Epithelial cell of esophagus (primary cell): Measurements from ENCODE around the gene BPIFA2.

Source experiments
- DNase-seq: peaks from one replicate; pipeline ENCODE4 v3.0.0; 2010; ENCODE audit warnings: low read depth
- H3K4me3 ChIP-seq: 2 replicates; pipeline ENCODE4 v1.5.1; 2011; ENCODE audit warnings: mild to moderate bottlenecking, low read length, control low read depth
- CTCF ChIP-seq: IDR thresholded peaks from 2 replicates; pipeline ENCODE4 v1.5.1; 2011; ENCODE audit warnings: low read depth, mild to moderate bottlenecking, low read length, control low read depth, inconsistent platforms; ENCODE audit not compliant: insufficient read depth; ENCODE audit errors: missing control alignments

Gene BPIFA2

GRCh38 chr20:33127422-33128097, 40.4 kb upstream of the BPIFA2 start:
- H3K4me3 ChIP-seq: no peak overlapping the region
- no peak for TF ChIP-seq CTCF
- no peak for DNase-seq

GRCh38 chr20:33130568-33131061, 37.3 kb upstream of the BPIFA2 start:
- no peak overlapping the region for H3K4me3 ChIP-seq
- peak; percentile 68 for DNase-seq
- no peak for TF ChIP-seq CTCF

- H3K4me3 ChIP-seq: no peak overlapping the region
- no peak for DNase-seq
- no peak for TF ChIP-seq CTCF
Measured at GRCh38 chr20:33131949-33132473, 35.9 kb upstream of the BPIFA2 start.

GRCh38 chr20:33132513-33133372, 35.2 kb upstream of the BPIFA2 start:
- TF ChIP-seq CTCF: no peak
- no peak for DNase-seq
- no peak overlapping the region for H3K4me3 ChIP-seq

- no peak overlapping the region for H3K4me3 ChIP-seq
- TF ChIP-seq CTCF: no peak
- no peak for DNase-seq
Measured at GRCh38 chr20:33133373-33133941, 34.5 kb upstream of the BPIFA2 start.

GRCh38 chr20:33137195-33137594, 30.8 kb upstream of the BPIFA2 start:
- H3K4me3 ChIP-seq: no peak overlapping the region
- DNase-seq: no peak
- TF ChIP-seq CTCF: no peak
